Esophagus squamous epithelium (tissue), 5 donors: ENCODE results near the gene FOXP1. TPM values are rescaled to one million over a fixed set of nuclear protein-coding genes. Genes with fewer than 3 reads are reported as not detected.

Source experiments
- DNase-seq: peaks from one replicate; lab custom pipeline; 2025; lab: John Stamatoyannopoulos, UW
- H3K27ac ChIP-seq, 4 donors: fragments of 200-600 bp; sonication (generic); one replicate each; pipeline ENCODE4 v1.5.1; 2016 to 2019; ENCODE audit warnings: mild to moderate bottlenecking in 1 of 4
- H3K27me3 ChIP-seq, 4 donors: fragments of 200-600 bp; sonication (generic); 1 replicate in 3 of 4; 2 replicates in 1 of 4; pipeline versions ENCODE4 v1.5.1 to v1.6.0; 2017 to 2021; ENCODE audit warnings: antibody characterized with exemption in 1 of 4
- H3K36me3 ChIP-seq, 3 donors: fragments of 200-600 bp; sonication (generic); one replicate each; pipeline ENCODE4 v1.5.1; 2016 to 2019
- H3K4me1 ChIP-seq, 3 donors: fragments of 200-600 bp; sonication (generic); one replicate each; pipeline ENCODE4 v1.5.1; 2017 to 2019
- H3K4me3 ChIP-seq, 4 donors: fragments of 200-600 bp; sonication (generic); 1 replicate in 3 of 4; 2 replicates in 1 of 4; pipeline ENCODE4 v1.5.1; 2016 to 2019; ENCODE audit warnings: mild to moderate bottlenecking in 2 of 4, moderate library complexity in 1 of 4
- H3K9me3 ChIP-seq, 3 donors: fragments of 200-600 bp; sonication (generic); one replicate each; pipeline ENCODE4 v1.5.1; 2016 to 2019
- CTCF ChIP-seq, 6 experiments: fragments of 450-650 bp in 4 of 6; fragments of 200-600 bp in 2 of 6; sonication (generic) in 2 of 6; IDR thresholded peaks; one replicate each; pipeline ENCODE4 v1.5.1; 2016 to 2019; ENCODE audit warnings: antibody characterized with exemption in 6 of 6, mild to moderate bottlenecking in 4 of 6, moderate library complexity in 4 of 6
- POLR2A ChIP-seq, 4 donors: fragments of 450-650 bp; IDR thresholded peaks; one replicate each; pipeline ENCODE4 v1.6.1; 2017; ENCODE audit warnings: antibody characterized with exemption in 4 of 4, mild to moderate bottlenecking in 4 of 4, moderate library complexity in 3 of 4
- WGBS, 2 donors: methylation state at CpG; one replicate each; pipeline ENCODE4 v1.1.5; 2018; 5-methylcytosine and 5-hydroxymethylcytosine counted together
- intact Hi-C: fragments of 100-400 bp; cut with DNase I; formaldehyde crosslinking; loops from one replicate; pipeline ENCODE4 v1.15.0; 2022
- total RNA-seq, 4 donors: library from RNA; depleted of rRNA; stranded (reverse); fragments of >200 nt; gene quantifications; one replicate each; pipeline ENCODE4 v1.1.0, GENCODE V29; 2016
- donor health status: DM: yes; HTN: yes; CAD: no.

Gene FOXP1
- total RNA-seq, 4 donors from 2014 or later: 49.1 to 124 (median 61.1) TPM

- Histone ChIP-seq H3K27me3 (no peaks in the 10 kb centered on the region), H3K9me3 (no peaks in the 10 kb centered on the region), H3K4me3 (no peak overlapping the region), H3K36me3 (no peaks in the 10 kb centered on the region), H3K27ac (no peak overlapping the region), H3K4me1 (peaks cover 0 to 14% (median 8%) of the 10 kb centered on the region in 3 donors)
- TF ChIP-seq POLR2A (IDR thresholded peaks at IDR 0.05): no peak
- TF ChIP-seq CTCF (IDR thresholded peaks at IDR 0.05): no peak
- 97% methylated on average over 4 to 8 of the region's 8 CpGs for WGBS, 2 donors
- intact Hi-C loops: no loop called here
- no peak for DNase-seq
Measured at GRCh38 chr3:71260782-71261181, 322.7 kb downstream of the FOXP1 start.

- intact Hi-C loops: no loop called here
- no peaks in the 10 kb centered on the region for H3K27me3 ChIP-seq
- DNase-seq: no peak
- no peak for TF ChIP-seq POLR2A (IDR thresholded peaks at IDR 0.05)
- no peak for TF ChIP-seq CTCF (IDR thresholded peaks at IDR 0.05)
- no peaks in the 10 kb centered on the region for H3K9me3 ChIP-seq
- H3K36me3 ChIP-seq: no peaks in the 10 kb centered on the region
- H3K27ac ChIP-seq: no peak overlapping the region
- 90 to 100% methylated on average over 1 to 2 of the region's 3 CpGs for WGBS, 2 donors
- H3K4me3 ChIP-seq: no peak overlapping the region
- H3K4me1 ChIP-seq: peaks cover 0 to 27% (median 8%) of the 10 kb centered on the region in 3 donors
Measured at GRCh38 chr3:71258526-71258925, 325.0 kb downstream of the FOXP1 start.

GRCh38 chr3:71258116-71258515 is 325.4 kb downstream of the FOXP1 start:
- Histone ChIP-seq H3K4me1 (peaks cover 0 to 27% (median 8%) of the 10 kb centered on the region in 3 donors), H3K9me3 (no peaks in the 10 kb centered on the region), H3K36me3 (no peaks in the 10 kb centered on the region), H3K27me3 (no peaks in the 10 kb centered on the region), H3K4me3 (no peak overlapping the region), H3K27ac (no peak overlapping the region)
- TF ChIP-seq CTCF (IDR thresholded peaks at IDR 0.05) (no peak), POLR2A (IDR thresholded peaks at IDR 0.05) (no peak)
- 38 to 50% methylated on average over 1 of the region's 1 CpG for WGBS, 2 donors
- intact Hi-C loops: no loop called here
- no peak for DNase-seq

- no peak for TF ChIP-seq POLR2A (IDR thresholded peaks at IDR 0.05)
- TF ChIP-seq CTCF (IDR thresholded peaks at IDR 0.05): no peak
- no peak overlapping the region for H3K27ac ChIP-seq
- no peaks in the 10 kb centered on the region for H3K9me3 ChIP-seq
- H3K4me1 ChIP-seq: peaks cover 0 to 27% (median 8%) of the 10 kb centered on the region in 3 donors
- no peak overlapping the region for H3K4me3 ChIP-seq
- H3K36me3 ChIP-seq: no peaks in the 10 kb centered on the region
- intact Hi-C loops: no loop called here
- WGBS, 2 donors: 69 to 87% methylated on average over 3 of the region's 3 CpGs
- H3K27me3 ChIP-seq: no peaks in the 10 kb centered on the region
- no peak for DNase-seq
Measured at GRCh38 chr3:71255498-71255897, 328.0 kb downstream of the FOXP1 start.

GRCh38 chr3:71254281-71255057 is 329.1 kb downstream of the FOXP1 start:
- Histone ChIP-seq H3K4me1 (peaks cover under 1 to 30% (median 8%) of the 10 kb centered on the region in 3 donors), H3K36me3 (no peaks in the 10 kb centered on the region), H3K27ac (peak overlapping the region in 2 of 4 donors; percentile 6 to 37), H3K4me3 (no peak overlapping the region), H3K9me3 (no peaks in the 10 kb centered on the region), H3K27me3 (no peaks in the 10 kb centered on the region)
- intact Hi-C loops: no loop called here
- WGBS, 2 donors: 60 to 64% methylated on average over 7 of the region's 7 CpGs
- TF ChIP-seq POLR2A (IDR thresholded peaks at IDR 0.05): no peak
- TF ChIP-seq CTCF (IDR thresholded peaks at IDR 0.05): no peak
- DNase-seq: no peak
